MM.1S (cell line): ENCODE results near the gene VIM.

Source experiments
- DNase-seq: peaks from one replicate; pipeline ENCODE4 v3.0.0-alpha.2; 2015
- H2AFZ ChIP-seq: fragments of 300-600 bp; sonication (generic); 2 replicates; pipeline ENCODE4 v1.6.0; 2016; ENCODE audit warnings: antibody characterized with exemption, low read length
- H3F3A ChIP-seq: fragments of 300-600 bp; sonication (generic); 2 replicates; pipeline ENCODE4 v1.6.1; 2016; ENCODE audit warnings: mild to moderate bottlenecking, antibody characterized with exemption, low read length, moderate library complexity, mixed read lengths; ENCODE audit not compliant: insufficient read depth
- H3K27ac ChIP-seq: fragments of 300-600 bp; sonication (generic); 2 replicates; pipeline ENCODE4 v1.5.1; 2016; ENCODE audit warnings: mild to moderate bottlenecking, low read length
- H3K27me3 ChIP-seq: fragments of 300-600 bp; sonication (generic); replicated peaks from 2 replicates; pipeline ENCODE4 v1.6.0; 2016; ENCODE audit warnings: low read length; ENCODE audit not compliant: insufficient read depth
- H3K36me3 ChIP-seq: fragments of 300-600 bp; sonication (generic); replicated peaks from 2 replicates; pipeline ENCODE4 v1.6.1; 2016; ENCODE audit warnings: mild to moderate bottlenecking, low read length, mixed read lengths; ENCODE audit not compliant: insufficient read depth
- H3K4me1 ChIP-seq: fragments of 300-600 bp; sonication (generic); 2 replicates; pipeline ENCODE4 v1.6.1; 2016; ENCODE audit warnings: low read length, mixed read lengths
- H3K4me2 ChIP-seq: fragments of 300-600 bp; sonication (generic); 2 replicates; pipeline ENCODE4 v1.6.0; 2016; ENCODE audit warnings: low read depth, low read length
- H3K4me3 ChIP-seq: fragments of 300-600 bp; sonication (generic); 2 replicates; pipeline ENCODE4 v1.5.1; 2016; ENCODE audit warnings: low read length, mixed read lengths
- H3K79me2 ChIP-seq: fragments of 300-600 bp; sonication (generic); 2 replicates; pipeline ENCODE4 v1.6.1; 2016; ENCODE audit warnings: mixed run types, low read length, mixed read lengths
- H3K9ac ChIP-seq: fragments of 300-600 bp; sonication (generic); 2 replicates; pipeline ENCODE4 v1.6.1; 2016; ENCODE audit warnings: low read length, mixed read lengths
- H3K9me2 ChIP-seq: fragments of 300-600 bp; sonication (generic); replicated peaks from 2 replicates; pipeline ENCODE4 v1.6.1; 2016; ENCODE audit warnings: mild to moderate bottlenecking, low read length, mixed read lengths; ENCODE audit not compliant: insufficient read depth
- H3K9me3 ChIP-seq: fragments of 300-600 bp; sonication (generic); replicated peaks from 2 replicates; pipeline ENCODE4 v1.6.1; 2016; ENCODE audit warnings: mild to moderate bottlenecking, low read length, mixed read lengths; ENCODE audit not compliant: insufficient read depth
- H4K20me1 ChIP-seq: fragments of 300-600 bp; sonication (generic); 2 replicates; pipeline ENCODE4 v1.6.1; 2016; ENCODE audit warnings: mild to moderate bottlenecking, low read length, moderate library complexity, mixed read lengths; ENCODE audit not compliant: insufficient read depth
- EZH2 ChIP-seq: fragments of 300-600 bp; sonication (generic); optimal IDR thresholded peaks from 2 replicates; pipeline ENCODE3; 2017; ENCODE audit warnings: low read depth, mild to moderate bottlenecking, antibody characterized with exemption, low read length, mixed read lengths
- EZH2phosphoT487 ChIP-seq: fragments of 300-600 bp; sonication (generic); IDR thresholded peaks from 2 replicates; pipeline ENCODE4 v1.6.1; 2018; ENCODE audit warnings: antibody characterized with exemption, low read length
- TF ChIP-seq, protein P1 (sequence below): fragments of 300-600 bp; sonication (generic); IDR thresholded peaks from 2 replicates; pipeline ENCODE4 v1.5.1; 2016; ENCODE audit warnings: antibody characterized with exemption, low read length, mixed read lengths

VIM gene

GRCh38 chr10:17216901-17217395 lies 11.1 kb upstream of the VIM start:
- Histone ChIP-seq H3K4me3 (no peak overlapping the region), H3K9me2 (no peaks in the 10 kb centered on the region), H3K9ac (no peak overlapping the region), H3K4me1 (peaks cover 11% of the 10 kb centered on the region), H3F3A (no peaks in the 10 kb centered on the region; the same call in 1 of the 2 replicates), H4K20me1 (no peaks in the 10 kb centered on the region), H3K79me2 (no peaks in the 10 kb centered on the region), H3K9me3 (no peaks in the 10 kb centered on the region), H3K36me3 (no peaks in the 10 kb centered on the region), H3K27me3 (no peaks in the 10 kb centered on the region), H3K27ac (peak overlapping the region; percentile 59; the same call in 1 of the 2 replicates), H2AFZ (no peak overlapping the region), H3K4me2 (no peak overlapping the region)
- TF ChIP-seq, protein P1, sequence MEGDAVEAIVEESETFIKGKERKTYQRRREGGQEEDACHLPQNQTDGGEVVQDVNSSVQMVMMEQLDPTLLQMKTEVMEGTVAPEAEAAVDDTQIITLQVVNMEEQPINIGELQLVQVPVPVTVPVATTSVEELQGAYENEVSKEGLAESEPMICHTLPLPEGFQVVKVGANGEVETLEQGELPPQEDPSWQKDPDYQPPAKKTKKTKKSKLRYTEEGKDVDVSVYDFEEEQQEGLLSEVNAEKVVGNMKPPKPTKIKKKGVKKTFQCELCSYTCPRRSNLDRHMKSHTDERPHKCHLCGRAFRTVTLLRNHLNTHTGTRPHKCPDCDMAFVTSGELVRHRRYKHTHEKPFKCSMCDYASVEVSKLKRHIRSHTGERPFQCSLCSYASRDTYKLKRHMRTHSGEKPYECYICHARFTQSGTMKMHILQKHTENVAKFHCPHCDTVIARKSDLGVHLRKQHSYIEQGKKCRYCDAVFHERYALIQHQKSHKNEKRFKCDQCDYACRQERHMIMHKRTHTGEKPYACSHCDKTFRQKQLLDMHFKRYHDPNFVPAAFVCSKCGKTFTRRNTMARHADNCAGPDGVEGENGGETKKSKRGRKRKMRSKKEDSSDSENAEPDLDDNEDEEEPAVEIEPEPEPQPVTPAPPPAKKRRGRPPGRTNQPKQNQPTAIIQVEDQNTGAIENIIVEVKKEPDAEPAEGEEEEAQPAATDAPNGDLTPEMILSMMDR, result no peak
- TF ChIP-seq EZH2phosphoT487 (no peak), EZH2 (no peak)
- DNase-seq, result no peak

DNA sequence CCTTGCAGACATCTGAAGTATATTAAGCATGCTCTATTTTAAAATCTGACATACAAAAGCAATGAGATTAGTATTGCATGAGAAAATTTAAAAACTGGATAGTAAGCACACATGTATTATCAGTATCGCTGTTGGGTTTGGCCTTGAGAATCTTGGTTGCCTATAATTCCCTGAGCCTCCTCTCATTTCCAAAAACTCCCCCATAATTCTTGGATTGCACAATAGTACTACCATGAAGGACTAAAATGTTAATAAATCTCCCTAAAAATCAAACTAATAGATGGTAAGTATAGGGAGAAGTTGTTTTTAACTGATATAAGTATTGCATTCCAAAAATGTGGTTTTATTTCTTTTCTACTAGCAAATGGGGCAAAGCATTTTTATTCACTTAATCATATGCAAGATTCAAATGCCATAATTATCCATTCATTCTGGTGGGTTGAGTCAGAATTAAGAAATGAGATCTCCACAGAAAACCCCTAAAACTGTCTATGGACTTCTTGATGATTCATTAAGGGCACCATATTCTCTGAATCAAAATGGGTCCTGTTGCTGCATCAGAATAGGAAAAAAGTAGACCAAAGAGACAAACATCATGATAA lies 10.3 kb upstream of the VIM start:
- Histone ChIP-seq H3K27me3 (no peaks in the 10 kb centered on the region), H3K4me3 (no peak overlapping the region), H3K36me3 (no peaks in the 10 kb centered on the region), H3K9me2 (no peaks in the 10 kb centered on the region), H2AFZ (no peak overlapping the region), H3K4me1 (peaks cover 11% of the 10 kb centered on the region), H3K9ac (no peak overlapping the region), H3K79me2 (no peaks in the 10 kb centered on the region), H3K27ac (no peak overlapping the region), H3K9me3 (no peaks in the 10 kb centered on the region), H4K20me1 (no peaks in the 10 kb centered on the region), H3F3A (no peaks in the 10 kb centered on the region; the same call in 1 of the 2 replicates), H3K4me2 (no peak overlapping the region)
- TF ChIP-seq EZH2 (no peak), EZH2phosphoT487 (no peak)
- TF ChIP-seq, protein P1, result no peak
- DNase-seq, result no peak

DNA sequence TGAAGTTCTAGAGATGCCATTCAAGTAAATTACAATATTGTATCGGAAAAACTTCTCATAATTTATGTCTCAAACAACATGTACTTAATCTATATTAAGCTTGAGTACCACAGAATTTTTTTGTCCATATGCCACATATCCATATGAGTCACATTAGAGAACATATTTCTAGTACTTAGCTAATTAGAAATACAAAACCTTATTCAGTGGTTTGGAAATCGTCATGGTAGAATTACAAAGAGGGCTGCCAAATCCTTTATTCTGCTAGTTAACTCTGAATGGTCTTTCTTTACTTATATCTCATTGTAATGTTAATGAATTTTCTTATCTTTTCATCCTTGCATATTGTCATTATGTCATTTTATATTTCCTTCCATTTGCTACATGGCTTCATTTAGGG lies 9.0 kb upstream of the VIM start:
- Histone ChIP-seq H4K20me1 (no peaks in the 10 kb centered on the region), H3K4me3 (no peak overlapping the region), H3K27me3 (no peaks in the 10 kb centered on the region), H3F3A (no peaks in the 10 kb centered on the region; the same call in 1 of the 2 replicates), H3K9me2 (no peaks in the 10 kb centered on the region), H3K27ac (no peak overlapping the region), H3K9ac (no peak overlapping the region), H3K4me2 (no peak overlapping the region), H3K79me2 (no peaks in the 10 kb centered on the region), H3K4me1 (peaks cover 11% of the 10 kb centered on the region), H3K36me3 (no peaks in the 10 kb centered on the region), H3K9me3 (no peaks in the 10 kb centered on the region), H2AFZ (no peak overlapping the region)
- no peak for TF ChIP-seq EZH2phosphoT487
- TF ChIP-seq, protein P1, result no peak
- no peak for TF ChIP-seq EZH2
- DNase-seq, result no peak
